K562 (cell line): ENCODE results near the gene MPRIP. TPM values are rescaled to one million over a fixed set of nuclear protein-coding genes. Genes with fewer than 3 reads are reported as not detected.

Experiments
- ATAC-seq: fragments of 200-7000 bp; cut with Tn5 transposase; 3 replicates; pipeline ENCODE4 v1.9.1; 2020; ENCODE audit warnings: moderate library complexity
- BruUV-seq: library from RNA; stranded (reverse); fragments of 400-500 nt; replicated peaks from 2 replicates; lab custom pipeline; 2021; lab: Mats Ljungman, UMichigan
- CTCF ChIA-PET: fragments of 300-600 bp; formaldehyde crosslinking; extraction: SDS; loops from one replicate; lab custom pipeline; 2021; ENCODE audit warnings: low intra/inter-chr PET ratio; lab: Yijun Ruan, JAX
- POLR2A ChIA-PET: fragments of 300-600, 350-650 bp; sonication (Branson Sonifier 250); formaldehyde crosslinking; extraction: SDS; loops from one replicate; lab custom pipeline; 2021; ENCODE audit warnings: antibody characterized with exemption, inconsistent platforms; lab: Yijun Ruan, JAX
- DNase-seq, 4 experiments: peaks; one replicate each; pipeline versions ENCODE4 v3.0.0 to v3.0.0-alpha.2; 2011 to 2018; ENCODE audit warnings: low spot score in 3 of 4, mixed read lengths in 3 of 4; ENCODE audit errors: extremely low read depth in 1 of 4
- FAIRE-seq: peaks from 2 replicates; lab custom pipeline; 2011; peaks lifted over from hg19 to GRCh38; lab: Jason Lieb, UNC
- H2AFZ ChIP-seq: 2 replicates; pipeline ENCODE4 v1.6.0; 2011; ENCODE audit warnings: low read depth, low read length, control low read depth, inconsistent platforms
- H3K27ac ChIP-seq: fragments of 200-600 bp; 3 replicates; pipeline ENCODE4 v1.8.0; 2011; ENCODE audit warnings: low read depth, mild to moderate bottlenecking, control low read depth, inconsistent platforms, low read length, moderate library complexity, mixed read lengths; ENCODE audit errors: extremely low read depth
- H3K27me3 ChIP-seq, 2 experiments: fragments of 300-600 bp in 1 of 2; 2 replicates in 1 of 2; 3 replicates in 1 of 2; pipeline versions ENCODE4 v1.6.0 to v1.8.0; 2011; ENCODE audit warnings: inconsistent platforms in 2 of 2, low read length in 2 of 2, mild to moderate bottlenecking in 1 of 2, mixed read lengths in 1 of 2, moderate library complexity in 1 of 2; ENCODE audit not compliant: control insufficient read depth in 2 of 2, insufficient read depth in 2 of 2
- H3K36me3 ChIP-seq: fragments of 300-600 bp; 3 replicates; pipeline ENCODE4 v1.8.0; 2011; ENCODE audit warnings: mild to moderate bottlenecking, low read length, inconsistent platforms; ENCODE audit not compliant: control insufficient read depth, insufficient read depth
- H3K4me1 ChIP-seq, 2 experiments: fragments of 200-600 bp in 1 of 2; replicated peaks in 1 of 2; 2 replicates in 1 of 2; 3 replicates in 1 of 2; pipeline versions ENCODE4 v1.5.1 to v1.8.0; 2011; ENCODE audit warnings: inconsistent platforms in 2 of 2, low read length in 2 of 2, mild to moderate bottlenecking in 1 of 2, mixed read lengths in 1 of 2, moderate library complexity in 1 of 2; ENCODE audit not compliant: control insufficient read depth in 2 of 2, insufficient read depth in 2 of 2
- H3K4me2 ChIP-seq: 2 replicates; pipeline ENCODE4 v1.6.1; 2011; ENCODE audit warnings: low read length, control low read depth, inconsistent platforms, mixed read lengths; ENCODE audit not compliant: insufficient read depth
- H3K4me3 ChIP-seq: fragments of 200-600 bp; sonication (generic), shearing (Covaris generic); 2 replicates; pipeline ENCODE4 v1.5.1; 2016; ENCODE audit warnings: control low read depth, inconsistent platforms
- H3K79me2 ChIP-seq: fragments of 200-600 bp; 3 replicates; pipeline ENCODE4 v1.8.0; 2011; ENCODE audit warnings: low read length, inconsistent platforms; ENCODE audit not compliant: control insufficient read depth, insufficient read depth
- H3K9ac ChIP-seq, 2 experiments: 2 replicates each; pipeline versions ENCODE4 v1.6.0 to v1.6.1; 2011; ENCODE audit warnings: low read depth in 2 of 2, low read length in 2 of 2, control low read depth in 1 of 2, inconsistent platforms in 1 of 2, mild to moderate bottlenecking in 1 of 2, mixed read lengths in 1 of 2; ENCODE audit not compliant: insufficient read depth in 1 of 2
- H3K9me1 ChIP-seq: one replicate; pipeline ENCODE4 v1.6.0; 2011; ENCODE audit warnings: inconsistent platforms, mild to moderate bottlenecking, low read length, moderate library complexity; ENCODE audit not compliant: control insufficient read depth, insufficient read depth
- H3K9me3 ChIP-seq: replicated peaks from 2 replicates; pipeline ENCODE4 v1.5.1; 2011; ENCODE audit warnings: low read depth, low read length, inconsistent platforms; ENCODE audit not compliant: control insufficient read depth, insufficient read depth
- H4K20me1 ChIP-seq: replicated peaks from 2 replicates; pipeline ENCODE4 v1.6.1; 2011; ENCODE audit warnings: low read length, inconsistent platforms, mixed read lengths; ENCODE audit not compliant: control insufficient read depth, insufficient read depth
- ASH1L ChIP-seq: fragments of 450-650 bp; IDR thresholded peaks from 2 replicates; pipeline ENCODE4 v1.6.1; 2018; ENCODE audit warnings: borderline replicate concordance, mild to moderate bottlenecking, low read depth; ENCODE audit not compliant: partially characterized antibody
- CBX1 ChIP-seq: sonication (generic); IDR thresholded peaks from 2 replicates; pipeline ENCODE4 v1.6.1; 2016; ENCODE audit warnings: antibody characterized with exemption, low read depth, mild to moderate bottlenecking
- CBX5 ChIP-seq: IDR thresholded peaks from 2 replicates; pipeline ENCODE4 v1.6.1; 2014; ENCODE audit warnings: low read depth, borderline replicate concordance
- CHD4 ChIP-seq: fragments of 200-600 bp; sonication (generic); IDR thresholded peaks from 3 replicates; pipeline ENCODE4 v1.6.1; 2012; ENCODE audit warnings: low read depth, mild to moderate bottlenecking, mixed read lengths, low read length, inconsistent platforms; ENCODE audit not compliant: insufficient read depth, insufficient replicate concordance, poor library complexity, severe bottlenecking
- EZH2 ChIP-seq: IDR thresholded peaks from 2 replicates; pipeline ENCODE4 v1.6.1; 2012; ENCODE audit warnings: low read depth, mild to moderate bottlenecking, inconsistent platforms, low read length, borderline replicate concordance
- HMG20A ChIP-seq: fragments of 450-650 bp; formaldehyde crosslinking; conservative IDR thresholded peaks from 2 replicates; pipeline ENCODE4 v1.4.0; 2020; ENCODE audit warnings: mild to moderate bottlenecking, mixed read lengths
- HNRNPK ChIP-seq: fragments of 200-400 bp; formaldehyde crosslinking; IDR thresholded peaks from one replicate; pipeline ENCODE4 v1.6.1; 2018; ENCODE audit warnings: mild to moderate bottlenecking, low read depth, low read length; ENCODE audit not compliant: poor library complexity, severe bottlenecking
- HNRNPL ChIP-seq: fragments of 200-400 bp; formaldehyde crosslinking; IDR thresholded peaks from 2 replicates; pipeline ENCODE4 v1.6.1; 2017; ENCODE audit warnings: low read depth, mild to moderate bottlenecking, low read length
- RBM15 ChIP-seq: fragments of 200-400 bp; formaldehyde crosslinking; IDR thresholded peaks from 2 replicates; pipeline ENCODE4 v1.6.1; 2018; ENCODE audit warnings: mild to moderate bottlenecking, low read length, moderate library complexity; ENCODE audit not compliant: insufficient read depth
- SRSF9 ChIP-seq: fragments of 200-400 bp; formaldehyde crosslinking; IDR thresholded peaks from 2 replicates; pipeline ENCODE4 v1.6.1; 2017; ENCODE audit warnings: low read depth, low read length, borderline replicate concordance
- TCF3 ChIP-seq: sonication (generic); formaldehyde crosslinking; IDR thresholded peaks from 2 replicates; pipeline ENCODE4 v1.4.0; 2020; ENCODE audit warnings: mild to moderate bottlenecking, missing genetic modification reagents
- YY1 ChIP-seq, 3 experiments: IDR thresholded peaks; 2 replicates each; pipeline ENCODE4 v1.6.1; 2011; ENCODE audit warnings: low read length in 2 of 3, mild to moderate bottlenecking in 2 of 3, moderate library complexity in 2 of 3, borderline replicate concordance in 1 of 3, control low read depth in 1 of 3, low read depth in 1 of 3; ENCODE audit not compliant: insufficient read depth in 3 of 3, insufficient replicate concordance in 2 of 3, control insufficient read depth in 1 of 3, insufficient read length in 1 of 3; ENCODE audit errors: extremely low read depth in 1 of 3
- ZNF311 ChIP-seq: fragments of 250-450 bp; sonication (Bioruptor Pico); IDR thresholded peaks from 2 replicates; pipeline ENCODE4 v1.4.0; 2020; ENCODE audit warnings: mild to moderate bottlenecking, moderate library complexity
- ZNF584 ChIP-seq: fragments of 200-800 bp; sonication (Bioruptor generic); IDR thresholded peaks from 2 replicates; pipeline ENCODE4 v1.6.1; 2016; ENCODE audit warnings: low read depth, mild to moderate bottlenecking, missing genetic modification characterization, missing compliant biosample characterization
- ZNF79 ChIP-seq: fragments of 250-450 bp; sonication (Bioruptor Pico); IDR thresholded peaks from 2 replicates; pipeline ENCODE4 v1.4.0; 2020; ENCODE audit warnings: low read depth, mild to moderate bottlenecking, moderate library complexity
- ZSCAN32 ChIP-seq: fragments of 450-650 bp; formaldehyde crosslinking; IDR thresholded peaks from 2 replicates; pipeline ENCODE4 v1.4.0; 2020; ENCODE audit warnings: mild to moderate bottlenecking, moderate library complexity
- WGBS: fragments of 100-300 bp; shearing (Covaris generic); methylation state at CpG from one replicate; pipeline ENCODE4 v1.1.6; 2016; ENCODE audit warnings: low coverage, mixed read lengths; ENCODE audit not compliant: insufficient coverage; ENCODE audit errors: missing lambda C conversion rate; 5-methylcytosine and 5-hydroxymethylcytosine counted together
- in situ Hi-C: fragments of 300-500 bp; cut with MboI; formaldehyde crosslinking; loops from 4 replicates; pipeline ENCODE4 v1.15.0; 2018; ENCODE audit warnings: inconsistent platforms, mixed read lengths
- intact Hi-C: fragments of 100-400 bp; cut with micrococcal nuclease; formaldehyde crosslinking; loops from 2 replicates; pipeline ENCODE4 v1.14.2; 2022
- polyA plus RNA-seq, 8 experiments: library from polyadenylated mRNA; depleted of rRNA in 4 of 8; stranded (reverse) in 5 of 8; unstranded in 3 of 8; fragments of >200 nt; fragmentation: Nextera tagmentation in 2 of 8; fragmentation: Illumina TruSeq in 1 of 8; extraction: Ambion mirVana in 2 of 8; extraction: Trizol in 1 of 8; gene quantifications; 2 replicates each; pipeline versions ENCODE4 v1.2.1 to v1.2.3, GENCODE V29; 2011 to 2014; ENCODE audit warnings: inconsistent platforms in 1 of 8, missing spikeins in 1 of 8
- total RNA-seq, 7 experiments: library from RNA; depleted of rRNA in 6 of 7; stranded (reverse); fragments of >200 nt in 6 of 7; fragmentation: Illumina TruSeq in 2 of 7; extraction: Trizol in 2 of 7; gene quantifications; 2 replicates each; pipeline versions ENCODE4 v1.2.1 to v1.2.3, GENCODE V29; 2011 to 2021; ENCODE audit warnings: low replicate concordance in 1 of 7
- TF ChIP-seq, protein P1 (sequence below): fragments of 450-650 bp; IDR thresholded peaks from 2 replicates; pipeline ENCODE4 v1.6.1; 2017; ENCODE audit warnings: antibody characterized with exemption, mild to moderate bottlenecking

The MPRIP gene
- total and polyA plus RNA-seq, 9 of the 15 experiments (the other 6 are each of a cell fraction or from before 2014, with no cell fraction given) = 10.0 to 72.6 (median 30.1) TPM

- no peak for TF ChIP-seq EZH2
- TF ChIP-seq HMG20A = no peak
- no peak for TF ChIP-seq TCF3 (CRISPR knock-in tag)
- no peak for TF ChIP-seq ZNF311 (CRISPR knock-in tag)
- no peak for TF ChIP-seq HNRNPL
- no peak for TF ChIP-seq CHD4
- TF ChIP-seq SRSF9 = no peak
- no peak for TF ChIP-seq ZNF584 (CRISPR knock-in tag)
- no peak for TF ChIP-seq HNRNPK
These were observed 130.7 kb downstream of the MPRIP start (continued) for GRCh38 chr17:17172990-17173389.

- no peak for FAIRE-seq
- ChIA-PET CTCF (no interaction called here), POLR2A (interaction anchor here (0.6 kb wide), 1 partner anchor 92 kb away, joined by 4 read pairs; no protein-coding TSS in a partner anchor)
- in situ Hi-C loops = no loop called here
- no peaks in the 10 kb centered on the region for H3K79me2 ChIP-seq
- no peak overlapping the region for H2AFZ ChIP-seq
- no peaks in the 10 kb centered on the region for H4K20me1 ChIP-seq
- no peaks in the 10 kb centered on the region for H3K27me3 ChIP-seq
- H3K36me3 ChIP-seq = peaks cover 51% of the 10 kb centered on the region; the same call in 2 of the 3 replicates
- BruUV-seq = no TSS peak
- no peaks in the 10 kb centered on the region for H3K9me1 ChIP-seq
- 98% methylated on average over 9 of the region's 14 CpGs for WGBS
- H3K4me2 ChIP-seq = no peak overlapping the region
- no peak overlapping the region for H3K9ac ChIP-seq
- peaks cover 7 to 14% of the 10 kb centered on the region in 2 experiments; a peak in 4 of 5 replicates for H3K4me1 ChIP-seq
- DNase-seq = no peak
- no peak for ATAC-seq
- no peak overlapping the region for H3K4me3 ChIP-seq
- H3K27ac ChIP-seq = no peak overlapping the region
- H3K9me3 ChIP-seq = no peaks in the 10 kb centered on the region
- intact Hi-C loops = no loop called here
- no peak for TF ChIP-seq CBX5
- TF ChIP-seq, protein P1, sequence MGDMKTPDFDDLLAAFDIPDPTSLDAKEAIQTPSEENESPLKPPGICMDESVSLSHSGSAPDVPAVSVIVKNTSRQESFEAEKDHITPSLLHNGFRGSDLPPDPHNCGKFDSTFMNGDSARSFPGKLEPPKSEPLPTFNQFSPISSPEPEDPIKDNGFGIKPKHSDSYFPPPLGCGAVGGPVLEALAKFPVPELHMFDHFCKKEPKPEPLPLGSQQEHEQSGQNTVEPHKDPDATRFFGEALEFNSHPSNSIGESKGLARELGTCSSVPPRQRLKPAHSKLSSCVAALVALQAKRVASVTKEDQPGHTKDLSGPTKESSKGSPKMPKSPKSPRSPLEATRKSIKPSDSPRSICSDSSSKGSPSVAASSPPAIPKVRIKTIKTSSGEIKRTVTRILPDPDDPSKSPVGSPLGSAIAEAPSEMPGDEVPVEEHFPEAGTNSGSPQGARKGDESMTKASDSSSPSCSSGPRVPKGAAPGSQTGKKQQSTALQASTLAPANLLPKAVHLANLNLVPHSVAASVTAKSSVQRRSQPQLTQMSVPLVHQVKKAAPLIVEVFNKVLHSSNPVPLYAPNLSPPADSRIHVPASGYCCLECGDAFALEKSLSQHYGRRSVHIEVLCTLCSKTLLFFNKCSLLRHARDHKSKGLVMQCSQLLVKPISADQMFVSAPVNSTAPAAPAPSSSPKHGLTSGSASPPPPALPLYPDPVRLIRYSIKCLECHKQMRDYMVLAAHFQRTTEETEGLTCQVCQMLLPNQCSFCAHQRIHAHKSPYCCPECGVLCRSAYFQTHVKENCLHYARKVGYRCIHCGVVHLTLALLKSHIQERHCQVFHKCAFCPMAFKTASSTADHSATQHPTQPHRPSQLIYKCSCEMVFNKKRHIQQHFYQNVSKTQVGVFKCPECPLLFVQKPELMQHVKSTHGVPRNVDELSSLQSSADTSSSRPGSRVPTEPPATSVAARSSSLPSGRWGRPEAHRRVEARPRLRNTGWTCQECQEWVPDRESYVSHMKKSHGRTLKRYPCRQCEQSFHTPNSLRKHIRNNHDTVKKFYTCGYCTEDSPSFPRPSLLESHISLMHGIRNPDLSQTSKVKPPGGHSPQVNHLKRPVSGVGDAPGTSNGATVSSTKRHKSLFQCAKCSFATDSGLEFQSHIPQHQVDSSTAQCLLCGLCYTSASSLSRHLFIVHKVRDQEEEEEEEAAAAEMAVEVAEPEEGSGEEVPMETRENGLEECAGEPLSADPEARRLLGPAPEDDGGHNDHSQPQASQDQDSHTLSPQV = no peak
- TF ChIP-seq RBM15 = no peak
- TF ChIP-seq CBX1 = no peak
- TF ChIP-seq YY1 (IDR thresholded peaks at IDR 0.05; ENCODE audit: borderline replicate concordance in 1 of 3, control insufficient read depth in 1 of 3, extremely low read depth in 1 of 3, insufficient read depth in 3 of 3, insufficient read length in 1 of 3, insufficient replicate concordance in 2 of 3, low read depth in 1 of 3, low read length in 2 of 3) = no peak
- TF ChIP-seq ZSCAN32 = no peak
- TF ChIP-seq ZNF79 (CRISPR knock-in tag) = no peak
- TF ChIP-seq ASH1L = no peak
These were observed 131.7 kb downstream of the MPRIP start for GRCh38 chr17:17173921-17174320.
